WTC11 (cell line): Measurements from ENCODE around the gene INTS11.

ENCODE experiments used
- CTCF ChIP-seq: fragments of 200-600 bp; IDR thresholded peaks from 2 replicates; pipeline ENCODE4 v1.8.0; 2022; ENCODE audit warnings: antibody characterized with exemption
- MXD4 ChIP-seq: fragments of 250-450 bp; sonication (Bioruptor Pico); IDR thresholded peaks from 2 replicates; pipeline ENCODE4 v1.8.0; 2021; ENCODE audit warnings: mild to moderate bottlenecking, moderate library complexity, borderline replicate concordance
- TCF7 ChIP-seq: sonication (generic); formaldehyde crosslinking; IDR thresholded peaks from 2 replicates; pipeline ENCODE4 v1.8.0; 2022; ENCODE audit warnings: mild to moderate bottlenecking, low read depth, missing genetic modification reagents, moderate library complexity
- USF2 ChIP-seq: sonication (generic); formaldehyde crosslinking; IDR thresholded peaks from 2 replicates; pipeline ENCODE4 v1.8.1; 2023; ENCODE audit warnings: mild to moderate bottlenecking, missing genetic modification reagents, moderate library complexity

DNA sequence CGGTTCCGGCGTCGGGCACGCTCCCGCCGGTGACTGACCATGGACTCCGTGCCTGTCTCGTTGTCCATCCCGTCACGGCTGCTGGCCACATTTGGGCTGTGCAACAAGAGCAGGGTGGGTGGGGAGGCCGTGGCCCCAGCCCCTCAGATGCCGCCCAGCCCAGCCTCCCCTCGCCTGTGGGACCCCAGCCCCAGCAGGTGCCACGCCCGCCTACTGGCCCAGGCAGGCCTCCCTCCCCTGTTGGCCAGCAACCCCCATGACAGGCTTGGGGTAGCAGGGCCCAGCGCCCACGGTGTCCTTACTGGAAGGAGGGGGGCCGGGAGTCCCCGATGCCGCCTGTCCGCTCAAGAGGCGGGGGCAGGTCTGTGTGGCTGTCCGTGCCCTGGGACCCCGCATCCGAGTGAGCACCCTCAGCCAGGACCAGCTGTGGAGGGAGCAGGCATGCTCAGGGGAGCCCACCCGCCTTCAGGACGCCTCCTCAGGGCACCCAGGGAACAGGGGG lies 17.7 kb upstream of the INTS11 start:
- TF ChIP-seq CTCF (no peak), MXD4 (CRISPR knock-in tag) (no peak), TCF7 (CRISPR knock-in tag) (no peak), USF2 (CRISPR knock-in tag) (no peak)
